ENCODE measurements around the gene CNDP1.

The CNDP1 gene

DNA sequence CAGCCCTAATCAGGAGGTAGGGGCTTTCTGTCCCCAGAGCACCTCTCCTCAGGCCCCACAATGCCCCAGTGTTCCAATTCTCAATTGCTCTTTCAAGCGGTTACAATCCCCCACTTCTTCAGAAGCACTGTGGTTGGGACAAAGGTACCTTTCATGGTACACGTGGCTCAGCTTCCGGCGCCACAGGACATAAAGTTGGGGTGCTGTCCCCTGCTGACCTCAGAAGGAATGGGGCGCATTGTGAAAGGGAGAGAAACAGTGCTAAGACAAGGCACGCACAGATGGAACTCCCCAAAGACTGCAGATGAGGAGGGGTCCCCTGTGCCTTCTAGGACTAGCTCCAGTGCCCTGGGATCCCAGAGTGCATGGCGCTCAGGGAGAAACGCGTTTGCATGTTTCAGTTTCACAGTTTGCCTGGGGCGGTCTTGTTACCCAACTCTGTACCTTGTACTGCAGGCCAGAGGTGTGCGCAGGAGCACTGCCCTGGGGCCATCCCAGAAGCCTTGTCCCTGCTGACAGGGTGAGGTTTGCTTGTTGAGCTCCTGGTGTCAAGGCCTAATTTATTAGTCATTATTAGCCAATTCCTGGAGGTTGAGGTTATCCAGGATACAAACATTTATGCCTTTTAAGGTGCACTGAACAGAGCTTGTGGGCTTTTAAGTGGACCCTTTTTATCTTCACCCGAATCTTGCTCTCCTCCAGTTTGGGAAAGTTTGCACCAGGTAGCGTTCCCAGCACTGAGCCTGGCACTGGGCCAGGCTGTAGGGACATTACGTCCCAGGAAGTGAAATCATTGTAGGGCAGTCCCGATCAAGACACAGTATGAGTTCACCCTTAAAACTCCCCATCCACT lies 7.6 kb downstream of the CNDP1 start:
- Histone ChIP-seq H3K4me3 (ENCODE audit: low read depth, low read length) (no peak overlapping the region), H3K27me3 (replicated peaks) (no peaks in the 10 kb centered on the region), H3K36me3 (replicated peaks) (no peaks in the 10 kb centered on the region), H3K27ac (no peak overlapping the region)
- in situ Hi-C loops (cut with HindIII; ENCODE audit: low pct_ligation_motif_present, low sequenced_read_pairs) = no loop called here
- TF ChIP-seq, protein P1, sequence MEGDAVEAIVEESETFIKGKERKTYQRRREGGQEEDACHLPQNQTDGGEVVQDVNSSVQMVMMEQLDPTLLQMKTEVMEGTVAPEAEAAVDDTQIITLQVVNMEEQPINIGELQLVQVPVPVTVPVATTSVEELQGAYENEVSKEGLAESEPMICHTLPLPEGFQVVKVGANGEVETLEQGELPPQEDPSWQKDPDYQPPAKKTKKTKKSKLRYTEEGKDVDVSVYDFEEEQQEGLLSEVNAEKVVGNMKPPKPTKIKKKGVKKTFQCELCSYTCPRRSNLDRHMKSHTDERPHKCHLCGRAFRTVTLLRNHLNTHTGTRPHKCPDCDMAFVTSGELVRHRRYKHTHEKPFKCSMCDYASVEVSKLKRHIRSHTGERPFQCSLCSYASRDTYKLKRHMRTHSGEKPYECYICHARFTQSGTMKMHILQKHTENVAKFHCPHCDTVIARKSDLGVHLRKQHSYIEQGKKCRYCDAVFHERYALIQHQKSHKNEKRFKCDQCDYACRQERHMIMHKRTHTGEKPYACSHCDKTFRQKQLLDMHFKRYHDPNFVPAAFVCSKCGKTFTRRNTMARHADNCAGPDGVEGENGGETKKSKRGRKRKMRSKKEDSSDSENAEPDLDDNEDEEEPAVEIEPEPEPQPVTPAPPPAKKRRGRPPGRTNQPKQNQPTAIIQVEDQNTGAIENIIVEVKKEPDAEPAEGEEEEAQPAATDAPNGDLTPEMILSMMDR (IDR thresholded peaks at IDR 0.05; ENCODE audit: low read depth, low read length, missing control alignments) = no peak
- no peak for DNase-seq

DNA sequence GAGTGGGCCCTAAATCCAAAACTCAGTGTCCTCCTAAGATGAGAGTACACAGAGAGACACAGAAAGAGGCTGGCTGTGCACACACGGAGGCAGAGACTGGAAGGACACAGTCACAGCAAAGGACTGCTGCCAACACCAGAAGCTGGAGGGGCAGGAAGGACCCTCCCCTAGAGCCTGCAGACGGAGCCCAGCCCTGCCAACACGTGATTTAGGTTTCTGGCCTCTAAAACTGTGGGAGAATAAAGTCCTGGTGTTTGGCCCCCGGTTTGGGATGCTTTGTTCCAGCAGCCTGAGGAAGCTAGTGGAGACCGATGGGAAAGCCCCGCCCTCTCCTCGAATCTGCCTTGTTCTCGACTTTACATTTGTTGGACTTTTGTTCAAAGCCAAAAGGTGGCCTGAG lies 10.6 kb downstream of the CNDP1 start:
- H3K4me3 ChIP-seq (ENCODE audit: low read depth, low read length) = no peak overlapping the region
- H3K27me3 ChIP-seq (replicated peaks) = no peaks in the 10 kb centered on the region
- in situ Hi-C loops (cut with HindIII; ENCODE audit: low pct_ligation_motif_present, low sequenced_read_pairs) = no loop called here
- no peak overlapping the region for H3K27ac ChIP-seq
- no peaks in the 10 kb centered on the region for H3K36me3 ChIP-seq (replicated peaks)
- TF ChIP-seq, protein P1 (IDR thresholded peaks at IDR 0.05; ENCODE audit: low read depth, low read length, missing control alignments) = no peak
- DNase-seq = no peak

DNA sequence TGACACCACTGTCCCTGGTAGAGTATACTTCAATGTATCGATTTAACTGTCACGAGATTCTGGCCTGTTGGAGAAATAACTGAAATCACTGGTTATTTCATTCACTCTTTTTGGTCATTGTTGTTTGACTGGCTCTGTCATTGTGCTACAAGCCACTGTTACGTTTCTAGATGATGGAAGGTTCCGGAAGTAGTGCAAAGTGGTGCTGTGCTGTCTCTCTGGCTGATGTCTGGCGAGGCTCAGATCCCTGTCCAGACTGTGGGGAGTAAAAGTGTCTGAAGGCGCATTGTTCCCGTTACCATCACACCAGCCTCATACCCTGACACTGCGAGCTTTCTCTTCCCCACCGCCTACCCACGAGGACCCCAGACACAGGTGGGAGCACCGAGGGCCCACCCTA lies 11.7 kb downstream of the CNDP1 start:
- TF ChIP-seq, protein P1 (IDR thresholded peaks at IDR 0.05; ENCODE audit: low read depth, low read length, missing control alignments) = no peak
- in situ Hi-C loops (cut with HindIII; ENCODE audit: low pct_ligation_motif_present, low sequenced_read_pairs) = no loop called here
- no peak for DNase-seq
- no peak overlapping the region for H3K4me3 ChIP-seq (ENCODE audit: low read depth, low read length)
- H3K27ac ChIP-seq = no peak overlapping the region
- no peaks in the 10 kb centered on the region for H3K27me3 ChIP-seq (replicated peaks)
- H3K36me3 ChIP-seq (replicated peaks) = no peaks in the 10 kb centered on the region

DNA sequence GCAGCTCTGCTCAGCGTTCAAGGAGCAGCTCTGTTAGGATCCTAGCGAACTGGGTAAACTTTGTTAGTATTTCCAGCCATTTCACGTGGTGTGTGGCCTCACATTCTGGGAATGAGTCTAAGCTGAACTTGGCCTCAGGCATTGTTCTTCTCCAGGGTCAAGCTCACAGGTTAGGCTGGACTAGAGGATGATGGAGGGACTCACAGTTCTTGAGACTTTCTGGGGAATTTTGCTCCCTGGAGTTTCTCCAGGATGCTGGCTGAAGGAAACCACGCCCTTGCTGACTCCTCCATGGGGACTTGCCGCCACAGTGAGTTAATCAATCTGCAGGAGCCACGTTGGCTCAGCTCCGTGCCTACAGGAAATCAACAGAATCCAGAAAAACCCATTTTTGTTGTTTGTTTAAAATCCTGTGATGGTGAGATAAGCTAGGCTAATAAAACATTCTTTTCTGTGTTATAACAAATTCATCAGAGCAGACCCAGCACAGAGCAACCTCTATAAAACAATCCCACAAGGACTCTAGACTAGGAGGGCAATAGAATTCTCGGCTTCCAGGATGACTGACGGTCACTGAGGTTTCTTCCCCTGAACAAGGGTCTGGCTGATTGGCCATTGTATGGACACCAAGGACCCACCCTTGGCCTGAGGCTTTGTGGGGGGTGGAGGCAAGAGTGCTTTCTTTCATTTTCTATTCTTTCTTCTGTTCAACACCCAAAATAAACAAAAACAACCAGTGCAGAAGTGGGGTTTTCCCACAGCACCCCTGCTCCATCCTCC lies 12.6 kb downstream of the CNDP1 start:
- Histone ChIP-seq H3K27me3 (replicated peaks) (no peaks in the 10 kb centered on the region), H3K27ac (no peak overlapping the region), H3K4me3 (ENCODE audit: low read depth, low read length) (no peak overlapping the region), H3K36me3 (replicated peaks) (no peaks in the 10 kb centered on the region)
- no peak for DNase-seq
- TF ChIP-seq, protein P1 (IDR thresholded peaks at IDR 0.05; ENCODE audit: low read depth, low read length, missing control alignments) = no peak
- in situ Hi-C loops (cut with HindIII; ENCODE audit: low pct_ligation_motif_present, low sequenced_read_pairs) = no loop called here

DNA sequence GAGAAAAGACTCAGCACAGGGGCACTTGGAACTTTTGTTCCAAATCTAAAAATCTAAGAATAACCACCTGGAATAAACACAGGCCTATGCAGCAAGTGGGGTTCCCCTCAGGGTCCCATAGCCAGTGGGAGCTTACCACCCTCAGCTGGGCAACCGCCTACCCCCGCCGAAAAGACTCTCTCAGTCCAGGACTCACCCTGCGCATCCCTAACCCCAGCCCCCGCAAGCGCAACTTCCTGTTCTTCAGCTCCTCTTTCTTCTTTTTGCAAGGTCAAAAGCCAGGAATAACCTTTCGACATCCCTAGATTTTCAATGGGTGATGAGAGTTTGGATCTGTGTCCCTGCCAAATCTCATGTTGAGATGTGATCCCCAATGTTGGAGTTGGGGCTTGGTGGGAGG lies 13.6 kb downstream of the CNDP1 start:
- no peak for DNase-seq
- Histone ChIP-seq H3K4me3 (ENCODE audit: low read depth, low read length) (no peak overlapping the region), H3K36me3 (replicated peaks) (no peaks in the 10 kb centered on the region), H3K27me3 (replicated peaks) (no peaks in the 10 kb centered on the region), H3K27ac (no peak overlapping the region)
- TF ChIP-seq, protein P1 (IDR thresholded peaks at IDR 0.05; ENCODE audit: low read depth, low read length, missing control alignments) = no peak
- in situ Hi-C loops (cut with HindIII; ENCODE audit: low pct_ligation_motif_present, low sequenced_read_pairs) = no loop called here
